ENCODE results near the gene TSPOAP1.

DNA sequence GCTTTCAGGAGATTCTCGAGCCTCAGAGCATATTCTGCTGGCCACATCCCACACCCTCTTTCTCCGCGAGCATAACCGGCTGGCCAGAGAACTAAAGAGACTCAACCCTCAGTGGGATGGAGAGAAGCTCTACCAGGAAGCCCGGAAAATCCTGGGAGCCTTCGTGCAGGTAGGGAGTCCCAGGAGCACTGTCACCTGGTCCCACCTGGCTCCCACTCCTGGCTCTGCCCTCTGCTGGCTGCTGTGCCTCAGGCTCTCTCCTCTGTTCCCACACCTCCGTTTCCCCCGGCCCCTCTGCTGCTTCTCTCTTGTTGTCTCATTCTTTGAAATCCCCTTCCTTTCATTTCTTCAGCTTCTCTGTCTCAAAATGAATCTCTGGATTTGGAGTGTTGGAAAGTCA lies 73.8 kb downstream of the TSPOAP1 start:
- TF ChIP-seq SIN3A (IDR thresholded peaks at IDR 0.05; ENCODE audit: low read depth, low read length) (no peak), SPI1 (IDR thresholded peaks at IDR 0.05; ENCODE audit: borderline replicate concordance, insufficient read depth, low read depth, low read length) (no peak), TCF3 (IDR thresholded peaks at IDR 0.05; ENCODE audit: borderline replicate concordance, insufficient read depth, low read depth, low read length) (no peak), HDGF (IDR thresholded peaks at IDR 0.05) (no peak), EZH2 (IDR thresholded peaks at IDR 0.05; ENCODE audit: borderline replicate concordance, control insufficient read depth, low read depth, low read length) (no peak), NFYB (IDR thresholded peaks at IDR 0.05; ENCODE audit: insufficient read depth, low read depth, low read length) (no peak), BRCA1 (IDR thresholded peaks at IDR 0.05; ENCODE audit: low read depth, low read length) (no peak)
- TF ChIP-seq, protein P1, sequence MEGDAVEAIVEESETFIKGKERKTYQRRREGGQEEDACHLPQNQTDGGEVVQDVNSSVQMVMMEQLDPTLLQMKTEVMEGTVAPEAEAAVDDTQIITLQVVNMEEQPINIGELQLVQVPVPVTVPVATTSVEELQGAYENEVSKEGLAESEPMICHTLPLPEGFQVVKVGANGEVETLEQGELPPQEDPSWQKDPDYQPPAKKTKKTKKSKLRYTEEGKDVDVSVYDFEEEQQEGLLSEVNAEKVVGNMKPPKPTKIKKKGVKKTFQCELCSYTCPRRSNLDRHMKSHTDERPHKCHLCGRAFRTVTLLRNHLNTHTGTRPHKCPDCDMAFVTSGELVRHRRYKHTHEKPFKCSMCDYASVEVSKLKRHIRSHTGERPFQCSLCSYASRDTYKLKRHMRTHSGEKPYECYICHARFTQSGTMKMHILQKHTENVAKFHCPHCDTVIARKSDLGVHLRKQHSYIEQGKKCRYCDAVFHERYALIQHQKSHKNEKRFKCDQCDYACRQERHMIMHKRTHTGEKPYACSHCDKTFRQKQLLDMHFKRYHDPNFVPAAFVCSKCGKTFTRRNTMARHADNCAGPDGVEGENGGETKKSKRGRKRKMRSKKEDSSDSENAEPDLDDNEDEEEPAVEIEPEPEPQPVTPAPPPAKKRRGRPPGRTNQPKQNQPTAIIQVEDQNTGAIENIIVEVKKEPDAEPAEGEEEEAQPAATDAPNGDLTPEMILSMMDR (IDR thresholded peaks at IDR 0.05 in 2 of 3, conservative IDR thresholded peaks at IDR 0.05 in 1 of 3; ENCODE audit: control insufficient read depth in 2 of 3, extremely low read depth in 1 of 3, insufficient read depth in 1 of 3, low read depth in 3 of 3, low read length in 3 of 3), result peak in 1 of 3 experiments; percentile 25; a peak in 2 of 6 replicates
- TF ChIP-seq, protein P2, sequence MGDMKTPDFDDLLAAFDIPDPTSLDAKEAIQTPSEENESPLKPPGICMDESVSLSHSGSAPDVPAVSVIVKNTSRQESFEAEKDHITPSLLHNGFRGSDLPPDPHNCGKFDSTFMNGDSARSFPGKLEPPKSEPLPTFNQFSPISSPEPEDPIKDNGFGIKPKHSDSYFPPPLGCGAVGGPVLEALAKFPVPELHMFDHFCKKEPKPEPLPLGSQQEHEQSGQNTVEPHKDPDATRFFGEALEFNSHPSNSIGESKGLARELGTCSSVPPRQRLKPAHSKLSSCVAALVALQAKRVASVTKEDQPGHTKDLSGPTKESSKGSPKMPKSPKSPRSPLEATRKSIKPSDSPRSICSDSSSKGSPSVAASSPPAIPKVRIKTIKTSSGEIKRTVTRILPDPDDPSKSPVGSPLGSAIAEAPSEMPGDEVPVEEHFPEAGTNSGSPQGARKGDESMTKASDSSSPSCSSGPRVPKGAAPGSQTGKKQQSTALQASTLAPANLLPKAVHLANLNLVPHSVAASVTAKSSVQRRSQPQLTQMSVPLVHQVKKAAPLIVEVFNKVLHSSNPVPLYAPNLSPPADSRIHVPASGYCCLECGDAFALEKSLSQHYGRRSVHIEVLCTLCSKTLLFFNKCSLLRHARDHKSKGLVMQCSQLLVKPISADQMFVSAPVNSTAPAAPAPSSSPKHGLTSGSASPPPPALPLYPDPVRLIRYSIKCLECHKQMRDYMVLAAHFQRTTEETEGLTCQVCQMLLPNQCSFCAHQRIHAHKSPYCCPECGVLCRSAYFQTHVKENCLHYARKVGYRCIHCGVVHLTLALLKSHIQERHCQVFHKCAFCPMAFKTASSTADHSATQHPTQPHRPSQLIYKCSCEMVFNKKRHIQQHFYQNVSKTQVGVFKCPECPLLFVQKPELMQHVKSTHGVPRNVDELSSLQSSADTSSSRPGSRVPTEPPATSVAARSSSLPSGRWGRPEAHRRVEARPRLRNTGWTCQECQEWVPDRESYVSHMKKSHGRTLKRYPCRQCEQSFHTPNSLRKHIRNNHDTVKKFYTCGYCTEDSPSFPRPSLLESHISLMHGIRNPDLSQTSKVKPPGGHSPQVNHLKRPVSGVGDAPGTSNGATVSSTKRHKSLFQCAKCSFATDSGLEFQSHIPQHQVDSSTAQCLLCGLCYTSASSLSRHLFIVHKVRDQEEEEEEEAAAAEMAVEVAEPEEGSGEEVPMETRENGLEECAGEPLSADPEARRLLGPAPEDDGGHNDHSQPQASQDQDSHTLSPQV (IDR thresholded peaks at IDR 0.05), result no peak
- TF ChIP-seq, protein P3, sequence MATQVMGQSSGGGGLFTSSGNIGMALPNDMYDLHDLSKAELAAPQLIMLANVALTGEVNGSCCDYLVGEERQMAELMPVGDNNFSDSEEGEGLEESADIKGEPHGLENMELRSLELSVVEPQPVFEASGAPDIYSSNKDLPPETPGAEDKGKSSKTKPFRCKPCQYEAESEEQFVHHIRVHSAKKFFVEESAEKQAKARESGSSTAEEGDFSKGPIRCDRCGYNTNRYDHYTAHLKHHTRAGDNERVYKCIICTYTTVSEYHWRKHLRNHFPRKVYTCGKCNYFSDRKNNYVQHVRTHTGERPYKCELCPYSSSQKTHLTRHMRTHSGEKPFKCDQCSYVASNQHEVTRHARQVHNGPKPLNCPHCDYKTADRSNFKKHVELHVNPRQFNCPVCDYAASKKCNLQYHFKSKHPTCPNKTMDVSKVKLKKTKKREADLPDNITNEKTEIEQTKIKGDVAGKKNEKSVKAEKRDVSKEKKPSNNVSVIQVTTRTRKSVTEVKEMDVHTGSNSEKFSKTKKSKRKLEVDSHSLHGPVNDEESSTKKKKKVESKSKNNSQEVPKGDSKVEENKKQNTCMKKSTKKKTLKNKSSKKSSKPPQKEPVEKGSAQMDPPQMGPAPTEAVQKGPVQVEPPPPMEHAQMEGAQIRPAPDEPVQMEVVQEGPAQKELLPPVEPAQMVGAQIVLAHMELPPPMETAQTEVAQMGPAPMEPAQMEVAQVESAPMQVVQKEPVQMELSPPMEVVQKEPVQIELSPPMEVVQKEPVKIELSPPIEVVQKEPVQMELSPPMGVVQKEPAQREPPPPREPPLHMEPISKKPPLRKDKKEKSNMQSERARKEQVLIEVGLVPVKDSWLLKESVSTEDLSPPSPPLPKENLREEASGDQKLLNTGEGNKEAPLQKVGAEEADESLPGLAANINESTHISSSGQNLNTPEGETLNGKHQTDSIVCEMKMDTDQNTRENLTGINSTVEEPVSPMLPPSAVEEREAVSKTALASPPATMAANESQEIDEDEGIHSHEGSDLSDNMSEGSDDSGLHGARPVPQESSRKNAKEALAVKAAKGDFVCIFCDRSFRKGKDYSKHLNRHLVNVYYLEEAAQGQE (IDR thresholded peaks at IDR 0.05; ENCODE audit: low read depth, low read length), result no peak
- TF ChIP-seq, protein P4, sequence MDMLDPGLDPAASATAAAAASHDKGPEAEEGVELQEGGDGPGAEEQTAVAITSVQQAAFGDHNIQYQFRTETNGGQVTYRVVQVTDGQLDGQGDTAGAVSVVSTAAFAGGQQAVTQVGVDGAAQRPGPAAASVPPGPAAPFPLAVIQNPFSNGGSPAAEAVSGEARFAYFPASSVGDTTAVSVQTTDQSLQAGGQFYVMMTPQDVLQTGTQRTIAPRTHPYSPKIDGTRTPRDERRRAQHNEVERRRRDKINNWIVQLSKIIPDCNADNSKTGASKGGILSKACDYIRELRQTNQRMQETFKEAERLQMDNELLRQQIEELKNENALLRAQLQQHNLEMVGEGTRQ (IDR thresholded peaks at IDR 0.05; ENCODE audit: borderline replicate concordance, low read depth, low read length), result no peak

All from GM12878 (cell line).